Karpas-422 (cell line): ENCODE measurements around the gene ASB18. TPM values are rescaled to one million over a fixed set of nuclear protein-coding genes. Genes with fewer than 3 reads are reported as not detected.

Experiments used
- DNase-seq: peaks from one replicate; pipeline ENCODE4 v3.0.0-alpha.2; 2015
- H2AFZ ChIP-seq: fragments of 200-600 bp; sonication (generic); 2 replicates; pipeline ENCODE4 v1.6.1; 2014; ENCODE audit warnings: antibody characterized with exemption, low read length, mixed read lengths
- H3K27ac ChIP-seq: fragments of 200-600 bp; sonication (generic); 2 replicates; pipeline ENCODE4 v1.5.1; 2014; ENCODE audit warnings: mild to moderate bottlenecking, low read length, moderate library complexity
- H3K27me3 ChIP-seq: fragments of 200-600 bp; sonication (generic); 2 replicates; pipeline ENCODE4 v1.6.1; 2014; ENCODE audit warnings: low read length, mixed read lengths
- H3K36me3 ChIP-seq: fragments of 200-600 bp; sonication (generic); 2 replicates; pipeline ENCODE4 v1.6.1; 2014; ENCODE audit warnings: low read length, mixed read lengths; ENCODE audit not compliant: insufficient read depth
- H3K4me1 ChIP-seq: fragments of 200-600 bp; sonication (generic); 2 replicates; pipeline ENCODE4 v1.6.1; 2014; ENCODE audit warnings: mild to moderate bottlenecking, low read length, mixed read lengths
- H3K4me2 ChIP-seq: fragments of 200-600 bp; sonication (generic); 2 replicates; pipeline ENCODE4 v1.6.1; 2014; ENCODE audit warnings: low read length, low read depth, mild to moderate bottlenecking; ENCODE audit not compliant: poor library complexity, severe bottlenecking
- H3K4me3 ChIP-seq: fragments of 200-600 bp; sonication (generic); 2 replicates; pipeline ENCODE4 v1.5.1; 2014; ENCODE audit warnings: mild to moderate bottlenecking, antibody characterized with exemption, low read length, mixed read lengths
- H3K79me2 ChIP-seq: fragments of 200-600 bp; sonication (generic); 2 replicates; pipeline ENCODE4 v1.6.1; 2014; ENCODE audit warnings: mild to moderate bottlenecking, low read length, mixed read lengths
- H3K9ac ChIP-seq: fragments of 200-600 bp; sonication (generic); 2 replicates; pipeline ENCODE4 v1.6.0; 2014; ENCODE audit warnings: low read length
- H3K9me2 ChIP-seq: fragments of 200-600 bp; sonication (generic), shearing (Covaris generic); replicated peaks from 2 replicates; pipeline ENCODE4 v1.6.0; 2014; ENCODE audit warnings: mild to moderate bottlenecking, low read length, moderate library complexity; ENCODE audit not compliant: insufficient read depth
- H3K9me3 ChIP-seq: fragments of 300-700, 200-600 bp; sonication (generic); 2 replicates; pipeline ENCODE4 v1.6.1; 2014; ENCODE audit warnings: low read length, mixed read lengths
- H4K20me1 ChIP-seq: fragments of 200-600 bp; sonication (generic); 2 replicates; pipeline ENCODE4 v1.6.1; 2014; ENCODE audit warnings: mild to moderate bottlenecking, antibody characterized with exemption, low read length, low read depth; ENCODE audit not compliant: insufficient read depth
- total RNA-seq: library from RNA; depleted of rRNA; stranded (reverse); fragments of >200 nt; shearing (Covaris generic); gene quantifications from 2 replicates; pipeline ENCODE4 v1.2.3, GENCODE V29; 2014; ENCODE audit warnings: low replicate concordance

ASB18 gene
- total RNA-seq, 1 experiment from 2014 or later: not detected

DNA sequence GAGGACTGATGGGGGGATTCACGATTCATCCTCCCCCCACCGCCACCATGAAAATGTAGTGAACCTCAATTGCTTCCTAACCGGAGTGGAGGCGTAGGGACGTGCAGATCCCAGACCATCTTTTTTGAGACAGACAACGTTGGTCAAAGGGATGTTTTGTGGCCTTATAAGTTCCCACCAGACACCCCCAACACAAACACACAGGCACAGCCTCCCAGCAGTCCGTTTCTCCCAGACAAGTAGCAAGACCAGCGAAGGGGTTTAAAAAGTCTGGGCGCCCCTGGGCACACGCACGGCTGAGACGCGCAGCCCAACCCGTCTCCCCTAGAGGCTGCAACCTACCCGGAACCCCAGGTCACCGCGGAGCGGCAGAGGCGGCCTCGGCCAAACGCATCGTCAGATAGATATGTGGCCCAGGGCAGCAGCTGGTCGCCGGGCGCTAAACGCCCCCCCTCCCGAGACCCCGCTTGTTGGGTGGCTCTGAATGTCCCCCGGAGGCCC is 97.4 kb downstream of the ASB18 start:
- no peaks in the 10 kb centered on the region for H3K27me3 ChIP-seq
- no peak for DNase-seq
- no peaks in the 10 kb centered on the region for H3K9me2 ChIP-seq
- H3K4me1 ChIP-seq: no peaks in the 10 kb centered on the region
- no peak overlapping the region for H3K4me2 ChIP-seq
- no peaks in the 10 kb centered on the region for H3K9me3 ChIP-seq
- no peaks in the 10 kb centered on the region for H3K36me3 ChIP-seq
- no peak overlapping the region for H3K4me3 ChIP-seq
- H3K9ac ChIP-seq: no peak overlapping the region
- H4K20me1 ChIP-seq: no peaks in the 10 kb centered on the region
- H2AFZ ChIP-seq: no peak overlapping the region
- no peaks in the 10 kb centered on the region for H3K79me2 ChIP-seq
- no peak overlapping the region for H3K27ac ChIP-seq

DNA sequence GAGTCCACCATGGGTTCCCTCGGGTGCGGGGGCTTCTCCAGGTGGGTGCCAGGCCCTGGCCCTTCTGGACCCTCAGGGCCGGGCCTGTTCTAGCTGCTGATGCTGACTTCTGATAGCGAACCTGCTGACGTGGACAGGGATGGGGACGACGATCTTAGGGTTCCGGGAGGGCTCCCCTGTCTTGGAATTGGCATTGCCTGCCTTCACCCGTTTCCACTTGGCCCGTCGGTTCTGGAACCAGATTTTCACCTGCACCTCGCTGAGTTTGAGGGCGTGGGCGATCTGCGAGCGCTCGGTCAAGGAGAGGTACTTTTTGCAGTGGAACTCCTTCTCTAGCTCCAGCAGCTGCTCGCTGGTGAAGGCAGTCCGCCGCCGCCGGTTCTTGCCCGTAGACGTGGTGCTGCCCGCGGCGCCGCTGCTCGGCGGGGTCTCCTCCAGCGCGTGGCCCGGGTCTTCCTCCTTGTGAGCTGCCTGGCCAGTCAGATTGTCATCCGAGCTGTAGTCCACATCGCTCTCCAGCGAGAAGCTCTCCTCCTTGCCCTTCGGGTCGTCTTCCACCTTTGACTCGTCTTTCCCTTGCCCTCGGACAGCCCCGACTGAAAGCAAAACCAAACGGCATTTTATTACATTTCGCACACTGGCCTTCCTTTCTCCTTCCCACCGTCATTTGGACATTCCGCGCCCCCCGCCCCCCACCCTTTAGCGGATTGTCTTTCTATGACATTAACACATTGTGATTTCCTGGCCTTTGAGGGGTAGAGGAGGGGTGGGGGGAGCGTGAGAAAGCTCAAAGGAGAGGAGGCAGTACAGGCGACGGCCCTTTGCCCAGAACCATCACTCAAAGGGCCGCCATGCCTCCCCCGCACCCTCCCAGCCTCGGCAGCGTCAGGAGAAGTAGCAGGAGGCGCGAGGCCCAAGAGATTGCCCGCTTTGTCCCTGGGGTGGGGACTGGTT is 98.1 kb downstream of the ASB18 start:
- H3K9ac ChIP-seq: no peak overlapping the region

DNA sequence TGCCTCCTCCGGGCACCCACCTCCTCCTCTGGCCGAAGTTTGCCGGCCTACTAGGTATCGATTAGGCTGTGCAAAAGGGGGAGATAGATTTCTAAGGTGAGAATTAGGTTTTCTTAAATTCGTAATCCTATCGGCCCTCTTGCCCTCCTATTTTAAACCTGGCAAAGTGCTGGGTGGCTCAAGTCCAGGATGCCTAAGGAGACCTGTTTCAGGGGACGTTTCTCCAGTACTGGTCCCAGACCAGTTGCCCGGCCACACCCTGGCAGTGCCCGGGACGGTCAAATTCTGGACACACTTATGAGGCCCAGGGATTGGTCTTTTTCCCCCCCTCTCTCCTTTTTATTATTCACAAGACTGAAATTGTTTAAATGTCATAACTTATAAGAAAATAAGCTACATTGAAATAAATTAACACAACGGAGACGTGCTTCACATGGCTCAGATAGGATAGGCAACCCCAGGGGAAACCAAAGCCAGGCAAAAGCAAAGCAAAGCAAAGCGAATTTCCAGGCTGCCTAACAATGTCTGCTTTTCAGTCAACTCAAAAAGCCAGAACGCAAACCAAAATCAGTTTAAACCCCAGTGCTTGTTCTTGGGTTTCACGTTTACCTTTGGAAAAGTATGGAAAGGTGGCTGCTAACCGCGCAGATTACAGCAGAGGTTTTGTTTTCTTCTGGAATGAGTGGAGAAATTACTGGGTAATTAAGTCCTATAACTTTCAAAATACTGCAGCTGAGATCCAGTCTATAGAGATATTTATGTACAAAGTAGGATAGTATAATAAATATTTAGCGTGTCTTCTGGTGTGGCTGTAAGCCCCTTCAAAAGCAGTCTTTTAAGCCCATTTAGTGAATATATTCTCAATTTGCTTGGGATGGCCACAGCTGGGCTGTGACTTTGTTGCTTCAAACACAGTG is 99.0 kb downstream of the ASB18 start:
- Histone ChIP-seq H3K4me2 (no peak overlapping the region), H3K27ac (no peak overlapping the region), H3K9me3 (no peaks in the 10 kb centered on the region), H3K27me3 (no peaks in the 10 kb centered on the region), H3K36me3 (no peaks in the 10 kb centered on the region), H3K9ac (no peak overlapping the region), H3K4me3 (no peak overlapping the region), H3K9me2 (no peaks in the 10 kb centered on the region), H3K79me2 (no peaks in the 10 kb centered on the region), H3K4me1 (no peaks in the 10 kb centered on the region), H2AFZ (no peak overlapping the region), H4K20me1 (no peaks in the 10 kb centered on the region)
- DNase-seq: no peak

More for the DNA sequence above, 98.1 kb downstream of the ASB18 start:
- H3K27ac ChIP-seq: no peak overlapping the region
- H3K4me2 ChIP-seq: no peak overlapping the region
- H3K4me3 ChIP-seq: no peak overlapping the region
- H3K36me3 ChIP-seq: no peaks in the 10 kb centered on the region
- H3K4me1 ChIP-seq: no peaks in the 10 kb centered on the region
- no peaks in the 10 kb centered on the region for H3K9me3 ChIP-seq
- no peaks in the 10 kb centered on the region for H3K27me3 ChIP-seq
- DNase-seq: no peak
- H3K9me2 ChIP-seq: no peaks in the 10 kb centered on the region
- no peaks in the 10 kb centered on the region for H3K79me2 ChIP-seq
- H2AFZ ChIP-seq: no peak overlapping the region
- H4K20me1 ChIP-seq: no peaks in the 10 kb centered on the region

DNA sequence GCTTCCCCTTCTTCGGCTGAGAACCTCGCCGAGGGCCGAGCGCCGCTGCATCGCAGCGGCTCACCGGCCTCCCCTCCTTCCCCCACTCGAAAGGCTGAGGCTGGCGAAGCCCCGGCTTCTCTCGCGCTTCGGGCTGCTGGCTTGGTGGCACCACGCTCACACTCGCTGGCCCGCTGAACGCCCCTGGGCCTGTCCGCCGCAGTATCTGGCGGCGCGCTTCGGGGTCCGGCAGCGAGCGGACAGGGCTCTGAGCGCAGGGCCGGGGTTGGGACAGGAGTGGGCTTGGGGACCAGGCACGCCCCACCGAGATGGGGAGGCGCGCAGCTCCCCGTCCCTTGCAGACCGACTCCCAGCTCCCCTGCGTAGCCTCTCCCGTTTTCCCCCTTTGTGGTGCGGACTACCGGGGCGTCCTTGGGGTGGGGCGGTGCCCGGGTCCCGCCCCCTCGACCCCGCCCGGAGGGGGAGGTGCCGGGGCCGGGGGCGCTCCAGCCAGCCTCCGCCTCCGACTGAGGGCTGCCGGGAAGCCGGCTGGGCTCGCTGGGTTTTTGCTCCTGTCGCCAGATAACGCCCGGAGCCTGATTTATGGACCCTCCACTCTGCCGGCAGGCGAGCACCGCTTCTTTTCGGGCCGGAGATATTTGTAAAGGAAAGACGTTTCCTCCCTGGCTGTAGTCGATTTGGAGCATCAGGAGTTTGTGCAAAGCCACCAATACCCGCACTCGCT is 99.8 kb downstream of the ASB18 start:
- Histone ChIP-seq H3K36me3 (no peaks in the 10 kb centered on the region), H3K9ac (no peak overlapping the region), H3K27me3 (no peaks in the 10 kb centered on the region), H4K20me1 (no peaks in the 10 kb centered on the region), H2AFZ (no peak overlapping the region), H3K27ac (no peak overlapping the region), H3K4me1 (no peaks in the 10 kb centered on the region), H3K9me3 (no peaks in the 10 kb centered on the region), H3K4me3 (no peak overlapping the region), H3K9me2 (no peaks in the 10 kb centered on the region), H3K79me2 (no peaks in the 10 kb centered on the region), H3K4me2 (no peak overlapping the region)
- no peak for DNase-seq

DNA sequence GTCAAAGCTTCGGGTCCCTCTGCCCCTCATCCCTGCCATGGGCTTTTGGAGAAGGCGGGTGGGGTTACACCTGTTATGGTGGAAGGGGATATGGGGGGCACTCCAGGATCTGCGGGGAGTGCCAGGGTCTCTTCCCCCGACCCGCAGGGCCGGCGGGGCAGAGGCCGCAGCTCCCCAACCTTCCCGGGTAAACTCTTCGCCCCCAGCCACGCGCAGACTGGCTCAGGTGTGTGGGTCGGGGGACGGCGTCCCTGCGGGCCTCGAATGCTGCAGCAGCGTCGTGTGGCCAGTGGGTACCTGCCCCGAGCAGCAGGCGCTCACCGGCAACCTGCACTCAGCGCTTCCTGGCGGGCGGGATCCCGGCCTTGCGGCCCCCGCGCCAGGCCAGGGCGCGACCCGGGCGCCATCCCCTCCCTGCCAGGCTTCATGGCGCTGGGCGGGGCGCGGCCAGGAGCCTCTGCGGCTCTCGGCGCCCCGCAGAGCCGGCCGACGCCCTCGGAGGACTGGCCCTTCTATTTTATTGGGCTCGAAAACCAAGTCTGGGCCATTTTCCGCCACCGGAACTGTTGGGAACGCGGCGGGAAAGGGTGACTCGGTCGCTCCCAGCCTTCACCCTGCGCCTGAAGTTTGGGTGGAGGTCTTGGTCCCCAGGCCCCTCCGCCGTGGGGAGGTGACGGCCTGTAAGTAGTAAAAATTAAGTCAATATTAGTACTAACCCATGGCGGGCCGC is 100.6 kb downstream of the ASB18 start:
- Histone ChIP-seq H3K9me3 (no peaks in the 10 kb centered on the region), H3K4me2 (no peak overlapping the region), H3K4me3 (no peak overlapping the region), H3K27me3 (no peaks in the 10 kb centered on the region), H3K4me1 (no peaks in the 10 kb centered on the region), H3K9me2 (no peaks in the 10 kb centered on the region), H3K79me2 (no peaks in the 10 kb centered on the region), H2AFZ (no peak overlapping the region), H3K27ac (no peak overlapping the region), H3K36me3 (no peaks in the 10 kb centered on the region), H4K20me1 (no peaks in the 10 kb centered on the region), H3K9ac (no peak overlapping the region)
- DNase-seq: no peak

DNA sequence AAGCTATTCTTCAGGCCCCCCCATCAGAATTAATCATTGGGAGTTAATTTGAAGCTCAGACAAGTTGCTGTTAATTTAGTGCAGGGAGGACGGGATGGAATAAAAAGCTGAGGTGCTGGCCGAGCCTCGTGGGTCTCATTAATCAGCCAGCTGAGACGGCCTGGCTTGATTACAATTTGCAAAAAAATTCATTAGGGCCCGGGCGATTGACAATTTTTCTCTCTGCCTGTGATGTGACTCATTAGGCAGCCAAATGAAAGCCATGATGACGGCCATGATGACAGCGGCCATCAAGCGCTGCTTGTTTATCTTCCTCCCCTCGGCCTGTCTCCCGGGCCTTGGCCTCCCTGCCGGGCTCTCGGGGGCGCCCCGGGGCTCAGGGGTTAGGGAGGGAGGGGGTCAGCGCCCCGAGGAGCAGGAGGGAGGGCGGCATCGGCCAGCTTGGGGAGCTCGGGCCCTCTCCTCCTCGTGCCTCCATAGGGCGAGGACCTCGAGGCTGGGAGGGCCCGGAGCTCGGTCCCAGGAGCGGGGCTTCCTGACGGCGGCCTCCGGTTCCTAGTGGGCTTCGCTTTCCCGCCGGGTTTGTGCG is 101.2 kb downstream of the ASB18 start:
- no peaks in the 10 kb centered on the region for H3K36me3 ChIP-seq
- no peak overlapping the region for H3K9ac ChIP-seq
- no peaks in the 10 kb centered on the region for H3K27me3 ChIP-seq
- DNase-seq: no peak
- no peaks in the 10 kb centered on the region for H3K4me1 ChIP-seq
- H3K27ac ChIP-seq: no peak overlapping the region
- no peaks in the 10 kb centered on the region for H3K79me2 ChIP-seq
- no peak overlapping the region for H3K4me2 ChIP-seq
- no peaks in the 10 kb centered on the region for H3K9me2 ChIP-seq
- no peaks in the 10 kb centered on the region for H3K9me3 ChIP-seq
- H3K4me3 ChIP-seq: no peak overlapping the region
- no peak overlapping the region for H2AFZ ChIP-seq
- no peaks in the 10 kb centered on the region for H4K20me1 ChIP-seq

DNA sequence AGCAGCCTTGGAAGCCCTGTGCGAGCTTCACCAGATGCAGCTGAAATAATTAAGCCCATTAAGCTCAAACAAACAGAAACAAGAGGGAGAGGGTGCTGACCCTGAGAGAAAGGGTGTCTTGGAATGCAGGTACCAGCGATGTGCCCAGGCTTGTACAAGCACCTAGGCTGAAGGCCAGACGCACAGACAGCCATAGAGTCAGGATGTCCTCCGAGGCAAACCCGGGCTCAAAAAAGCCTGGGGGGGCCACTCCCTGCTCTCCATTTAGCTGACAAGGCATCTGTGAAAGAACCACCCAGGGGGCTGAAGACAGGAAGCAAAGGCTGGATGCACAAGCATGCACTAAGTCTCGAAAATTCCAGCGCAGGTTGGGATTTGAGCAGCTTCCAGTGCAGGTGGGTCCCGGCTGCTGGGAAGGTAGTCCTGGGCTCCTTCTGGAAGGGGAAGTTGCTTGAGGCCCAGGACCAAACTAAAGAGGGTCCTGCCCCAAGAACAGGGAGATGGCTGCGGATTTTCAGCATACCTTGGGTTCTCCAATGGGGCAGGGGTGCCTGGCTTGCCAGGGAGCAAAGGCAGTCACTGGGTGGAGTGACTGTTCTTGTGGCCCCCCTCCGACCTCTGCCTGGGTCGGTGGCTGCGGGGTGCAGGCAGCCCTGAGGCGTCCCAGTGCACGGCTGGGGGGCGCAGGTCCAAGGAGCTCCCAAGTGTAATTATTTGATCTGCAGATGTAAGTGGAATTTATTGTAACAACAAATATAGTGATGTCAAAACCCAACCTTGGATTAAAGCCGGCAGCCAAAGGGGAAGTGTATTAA is 102.0 kb downstream of the ASB18 start:
- no peak overlapping the region for H3K27ac ChIP-seq
- no peaks in the 10 kb centered on the region for H3K27me3 ChIP-seq
- H3K4me1 ChIP-seq: no peaks in the 10 kb centered on the region
- H3K9me3 ChIP-seq: no peaks in the 10 kb centered on the region
- H3K4me2 ChIP-seq: no peak overlapping the region
- no peak overlapping the region for H2AFZ ChIP-seq
- H4K20me1 ChIP-seq: no peaks in the 10 kb centered on the region
- no peaks in the 10 kb centered on the region for H3K9me2 ChIP-seq
- no peaks in the 10 kb centered on the region for H3K79me2 ChIP-seq
- DNase-seq: no peak
- H3K4me3 ChIP-seq: no peak overlapping the region
- H3K9ac ChIP-seq: no peak overlapping the region
- no peaks in the 10 kb centered on the region for H3K36me3 ChIP-seq
